ENCODE measurements around the gene F9.
"Not testable (repeated sequence)": the region's sequence is repeated elsewhere in the genome, so short reads cannot be mapped to it uniquely, and the experiment has no call there.

Gene F9

GRCh38 chrX:139518475-139518874 lies 12.1 kb upstream of the F9 start:
- Mint-ChIP-seq H3K27me3 (ENCODE audit: low read depth) (no peaks in the 10 kb centered on the region), H3K4me1 (no peaks in the 10 kb centered on the region), H3K9me3 (peaks cover 22% of the 10 kb centered on the region), H3K27ac (peak overlapping the region in 1 of 3 experiments; percentile 72), H3K36me3 (ENCODE audit: low read depth) (no peaks in the 10 kb centered on the region), H3K4me3 (no peak overlapping the region)
- TF ChIP-seq CTCF (IDR thresholded peaks at IDR 0.05; ENCODE audit: unreplicated experiment in 3 of 3) = no peak

GRCh38 chrX:139528829-139529228 lies 1.7 kb upstream of the F9 start:
- H3K4me1 Mint-ChIP-seq; H3K4me3 Mint-ChIP-seq; H3K27me3 Mint-ChIP-seq (ENCODE audit: low read depth); H3K27ac Mint-ChIP-seq; H3K36me3 Mint-ChIP-seq (ENCODE audit: low read depth); H3K9me3 Mint-ChIP-seq: not testable (repeated sequence)

GRCh38 chrX:139532834-139533233 lies 2.3 kb downstream of the F9 start:
- Mint-ChIP-seq H3K4me1 (no peaks in the 10 kb centered on the region), H3K27me3 (ENCODE audit: low read depth) (no peaks in the 10 kb centered on the region), H3K9me3 (no peaks in the 10 kb centered on the region), H3K36me3 (ENCODE audit: low read depth) (no peaks in the 10 kb centered on the region), H3K4me3 (no peak overlapping the region), H3K27ac (no peak overlapping the region)
- TF ChIP-seq CTCF (IDR thresholded peaks at IDR 0.05; ENCODE audit: unreplicated experiment in 3 of 3) = no peak

GRCh38 chrX:139533444-139533843 lies 2.9 kb downstream of the F9 start:
- H3K36me3 Mint-ChIP-seq (ENCODE audit: low read depth) = no peaks in the 10 kb centered on the region
- H3K9me3 Mint-ChIP-seq = no peaks in the 10 kb centered on the region
- no peaks in the 10 kb centered on the region for H3K27me3 Mint-ChIP-seq (ENCODE audit: low read depth)
- no peak for TF ChIP-seq CTCF (IDR thresholded peaks at IDR 0.05; ENCODE audit: unreplicated experiment in 3 of 3)
- H3K4me1 Mint-ChIP-seq = no peaks in the 10 kb centered on the region
- H3K4me3 Mint-ChIP-seq = no peak overlapping the region
- no peak overlapping the region for H3K27ac Mint-ChIP-seq

GRCh38 chrX:139538907-139539790 lies 8.6 kb downstream of the F9 start:
- peaks cover 5% of the 10 kb centered on the region for H3K4me1 Mint-ChIP-seq
- H3K4me3 Mint-ChIP-seq = no peak overlapping the region
- H3K9me3 Mint-ChIP-seq = no peaks in the 10 kb centered on the region
- H3K27ac Mint-ChIP-seq = peak overlapping the region in 1 of 3 experiments; percentile 19
- H3K36me3 Mint-ChIP-seq (ENCODE audit: low read depth) = no peaks in the 10 kb centered on the region
- TF ChIP-seq CTCF (IDR thresholded peaks at IDR 0.05; ENCODE audit: unreplicated experiment in 3 of 3) = no peak
- H3K27me3 Mint-ChIP-seq (ENCODE audit: low read depth) = no peaks in the 10 kb centered on the region

GRCh38 chrX:139542652-139543051 lies 12.1 kb downstream of the F9 start:
- Mint-ChIP-seq H3K9me3 (no peaks in the 10 kb centered on the region), H3K4me3 (no peak overlapping the region), H3K27ac (peak overlapping the region in 1 of 3 experiments; percentile 29), H3K27me3 (ENCODE audit: low read depth) (no peaks in the 10 kb centered on the region), H3K4me1 (peaks cover 5% of the 10 kb centered on the region), H3K36me3 (ENCODE audit: low read depth) (no peaks in the 10 kb centered on the region)
- TF ChIP-seq CTCF (IDR thresholded peaks at IDR 0.05; ENCODE audit: unreplicated experiment in 3 of 3) = no peak

Measured in nephron (organoid).